ENCODE data around the gene KCNT2.

GRCh38 chr1:196440711-196441110, 167.5 kb downstream of the KCNT2 start:
- no peak for TF ChIP-seq CTCF (IDR thresholded peaks at IDR 0.05)
- TF ChIP-seq POLR2A (IDR thresholded peaks at IDR 0.05): no peak
- no peak for TF ChIP-seq EP300 (IDR thresholded peaks at IDR 0.05)
- TF ChIP-seq POLR2AphosphoS5 (IDR thresholded peaks at IDR 0.05): no peak
